Trophoblast cell (in vitro differentiated cells and primary cell): ENCODE data around the gene INAFM1.
A peak's percentile ranks its signal among the peaks of the same experiment; 100 is the strongest.

ENCODE experiments used
- DNase-seq, 2 donors: peaks; one replicate each; pipeline ENCODE4 v3.0.0-alpha.2; 2016
- H2AFZ ChIP-seq: 2 replicates; pipeline ENCODE4 v1.6.1; 2013; ENCODE audit warnings: low read length, moderate library complexity, mild to moderate bottlenecking; ENCODE audit not compliant: insufficient read depth, poor library complexity
- H2AK5ac ChIP-seq: 2 replicates; pipeline ENCODE4 v1.6.1; 2013; ENCODE audit warnings: mild to moderate bottlenecking, low read length
- H2BK120ac ChIP-seq: 2 replicates; pipeline ENCODE4 v1.6.1; 2013; ENCODE audit warnings: low read length, mild to moderate bottlenecking, moderate library complexity; ENCODE audit not compliant: insufficient read depth, poor library complexity
- H2BK12ac ChIP-seq: 2 replicates; pipeline ENCODE4 v1.6.1; 2013; ENCODE audit warnings: mild to moderate bottlenecking, low read length, moderate library complexity
- H2BK5ac ChIP-seq: 2 replicates; pipeline ENCODE4 v1.6.1; 2013; ENCODE audit warnings: low read length, low read depth, moderate library complexity, mild to moderate bottlenecking; ENCODE audit not compliant: poor library complexity
- H3K14ac ChIP-seq: 2 replicates; pipeline ENCODE4 v1.6.1; 2013; ENCODE audit warnings: mild to moderate bottlenecking, low read length
- H3K18ac ChIP-seq: 2 replicates; pipeline ENCODE4 v1.6.1; 2013; ENCODE audit warnings: mild to moderate bottlenecking, low read length
- H3K23ac ChIP-seq: 2 replicates; pipeline ENCODE4 v1.6.1; 2013; ENCODE audit warnings: low read length
- H3K27ac ChIP-seq: 2 replicates; pipeline ENCODE4 v1.5.1; 2013; ENCODE audit warnings: low read depth, mild to moderate bottlenecking, inconsistent platforms, low read length, moderate library complexity
- H3K27me3 ChIP-seq: 2 replicates; pipeline ENCODE4 v1.6.1; 2013; ENCODE audit warnings: inconsistent platforms, mild to moderate bottlenecking, low read length, moderate library complexity; ENCODE audit not compliant: insufficient read depth
- H3K36me3 ChIP-seq, 2 experiments: 1 replicate in 1 of 2; 2 replicates in 1 of 2; pipeline ENCODE4 v1.6.1; 2013; ENCODE audit warnings: low read length in 2 of 2, mild to moderate bottlenecking in 2 of 2, moderate library complexity in 1 of 2; ENCODE audit not compliant: insufficient read depth in 2 of 2, control insufficient read depth in 1 of 2
- H3K4ac ChIP-seq: 2 replicates; pipeline ENCODE4 v1.6.1; 2013; ENCODE audit warnings: low read depth, mild to moderate bottlenecking, low read length, moderate library complexity
- H3K4me1 ChIP-seq, 2 experiments: 1 replicate in 1 of 2; 2 replicates in 1 of 2; pipeline ENCODE4 v1.6.1; 2013; ENCODE audit warnings: low read length in 2 of 2, mild to moderate bottlenecking in 2 of 2, moderate library complexity in 1 of 2; ENCODE audit not compliant: insufficient read depth in 2 of 2, control insufficient read depth in 1 of 2
- H3K4me2 ChIP-seq: 2 replicates; pipeline ENCODE4 v1.6.1; 2013; ENCODE audit warnings: inconsistent platforms, mild to moderate bottlenecking, low read length, moderate library complexity
- H3K4me3 ChIP-seq: 2 replicates; pipeline ENCODE4 v1.5.1; 2013; ENCODE audit warnings: mild to moderate bottlenecking, low read depth, low read length, inconsistent platforms
- H3K79me1 ChIP-seq: one replicate; pipeline ENCODE4 v1.6.1; 2013; ENCODE audit warnings: low read length
- H3K79me2 ChIP-seq: 2 replicates; pipeline ENCODE4 v1.6.1; 2013; ENCODE audit warnings: low read length, mild to moderate bottlenecking; ENCODE audit not compliant: control insufficient read depth, insufficient read depth, poor library complexity
- H3K9ac ChIP-seq: 2 replicates; pipeline ENCODE4 v1.6.1; 2013; ENCODE audit warnings: mild to moderate bottlenecking, low read length
- H3K9me3 ChIP-seq: 2 replicates; pipeline ENCODE4 v1.6.1; 2013; ENCODE audit warnings: low read depth, mild to moderate bottlenecking, control low read depth, inconsistent platforms, low read length; ENCODE audit not compliant: insufficient read depth
- H4K12ac ChIP-seq: 2 replicates; pipeline ENCODE4 v1.6.1; 2013; ENCODE audit warnings: low read depth, mild to moderate bottlenecking, low read length, moderate library complexity
- H4K8ac ChIP-seq: 2 replicates; pipeline ENCODE4 v1.6.1; 2013; ENCODE audit warnings: low read depth, mild to moderate bottlenecking, low read length, moderate library complexity
- H4K91ac ChIP-seq: one replicate; pipeline ENCODE4 v1.6.1; 2013; ENCODE audit warnings: low read depth, mild to moderate bottlenecking, low read length, moderate library complexity
- WGBS: extraction: QIAGEN DNeasy Blood & Tissue Kit; methylation state at CpG from one replicate; pipeline ENCODE4 v1.1.7; 2013; ENCODE audit warnings: missing lambda C conversion rate; ENCODE audit not compliant: insufficient read length, insufficient coverage; ENCODE audit errors: extremely low coverage; 5-methylcytosine and 5-hydroxymethylcytosine counted together

INAFM1 gene

GRCh38 chr19:47230054-47230920 is 44.4 kb upstream of the INAFM1 start:
- H4K8ac ChIP-seq, result peak overlapping the region; percentile 36
- DNase-seq, result no peak
- peaks cover 0 to 2% of the 10 kb centered on the region in 2 experiments for H3K36me3 ChIP-seq
- peak overlapping the region; percentile 23 for H2AFZ ChIP-seq
- peaks cover 29 to 46% of the 10 kb centered on the region in 2 experiments for H3K4me1 ChIP-seq
- H3K9ac ChIP-seq, result peak overlapping the region; percentile 89
- peak overlapping the region; percentile 66 for H2BK12ac ChIP-seq
- H2BK5ac ChIP-seq, result peak overlapping the region; percentile 64
- H3K23ac ChIP-seq, result peak overlapping the region; percentile 90
- peak overlapping the region; percentile 29 for H3K27ac ChIP-seq
- peak overlapping the region; percentile 81 for H4K12ac ChIP-seq
- no peaks in the 10 kb centered on the region for H3K27me3 ChIP-seq
- no CpG with 5 or more reads among the region's 84 CpGs for WGBS
- H3K4me2 ChIP-seq, result peak overlapping the region; percentile 85
- peak overlapping the region; percentile 50 for H2BK120ac ChIP-seq
- peak overlapping the region; percentile 75 for H3K14ac ChIP-seq
- peak overlapping the region; percentile 79 for H4K91ac ChIP-seq
- peak overlapping the region; percentile 88 for H3K18ac ChIP-seq
- peak overlapping the region; percentile 81 for H2AK5ac ChIP-seq
- H3K4me3 ChIP-seq, result peak overlapping the region; percentile 98
- H3K79me1 ChIP-seq, result peaks cover 51% of the 10 kb centered on the region
- H3K79me2 ChIP-seq, result peaks cover 23% of the 10 kb centered on the region
- H3K9me3 ChIP-seq, result no peaks in the 10 kb centered on the region
- peak overlapping the region; percentile 83 for H3K4ac ChIP-seq

- no CpG with 5 or more reads among the region's 43 CpGs for WGBS
- DNase-seq, result peak in 1 of 2 donors; percentile 77
Measured at GRCh38 chr19:47230921-47231214, 43.8 kb upstream of the INAFM1 start, which contains the start of gene BBC3. BBC3 (minus strand) TSS chr19:47231199; CDS start chr19:47228431, 2,768 bp downstream.

DNA sequence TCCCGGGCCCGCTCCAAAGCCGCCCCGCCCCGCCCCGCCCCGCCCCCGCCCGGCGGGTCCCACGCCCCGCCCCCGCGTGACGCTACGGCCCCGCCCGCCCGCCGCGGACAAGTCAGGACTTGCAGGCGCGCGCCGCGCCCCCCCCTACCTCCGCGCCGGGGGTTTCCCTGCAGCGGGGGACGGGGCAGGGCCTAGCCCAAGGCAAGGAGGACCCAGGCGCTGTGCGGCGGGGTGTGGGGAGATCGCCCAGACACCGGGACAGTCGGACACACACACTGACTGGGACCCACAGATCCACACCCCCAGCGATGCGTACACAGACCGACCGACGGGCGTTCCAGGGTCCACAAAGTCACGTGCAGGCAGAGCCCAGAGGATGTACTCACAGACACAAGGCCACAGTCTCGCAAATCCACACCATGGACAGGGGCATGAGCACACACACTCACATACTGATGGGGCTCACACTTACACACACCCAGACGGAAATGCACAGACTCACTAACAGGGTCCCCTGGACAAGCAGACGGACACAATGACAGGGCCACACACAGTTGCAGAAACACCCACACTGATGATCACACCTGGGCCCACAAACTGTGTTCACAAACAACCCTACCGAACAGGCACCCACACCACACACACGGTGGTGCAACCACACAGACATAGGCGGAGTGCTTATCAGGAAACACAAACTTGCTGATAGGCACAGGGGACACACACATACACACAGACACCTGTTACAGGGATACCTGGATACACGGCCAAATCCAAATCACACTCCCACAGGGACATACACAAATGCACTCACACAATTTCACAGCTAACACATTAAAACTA is 43.2 kb upstream of the INAFM1 start:
- peak overlapping the region; percentile 75 for H2BK5ac ChIP-seq
- peak overlapping the region; percentile 85 for H3K4me2 ChIP-seq
- H3K4me1 ChIP-seq, result peaks cover 28 to 41% of the 10 kb centered on the region in 2 experiments
- H3K9me3 ChIP-seq, result peaks cover under 1% of the 10 kb centered on the region
- H3K4me3 ChIP-seq, result peak overlapping the region; percentile 65
- H4K91ac ChIP-seq, result peak overlapping the region; percentile 91
- H3K27me3 ChIP-seq, result no peaks in the 10 kb centered on the region
- H3K4ac ChIP-seq, result peak overlapping the region; percentile 92
- peak overlapping the region; percentile 46 for H2AFZ ChIP-seq
- H4K12ac ChIP-seq, result peak overlapping the region; percentile 6
- peak overlapping the region; percentile 89 for H3K27ac ChIP-seq
- peak; percentile 50 to 66 for DNase-seq
- peak overlapping the region; percentile 74 for H3K18ac ChIP-seq
- peak overlapping the region; percentile 92 for H3K14ac ChIP-seq
- H4K8ac ChIP-seq, result peak overlapping the region; percentile 62
- no CpG with 5 or more reads among the region's 51 CpGs for WGBS
- peak overlapping the region; percentile 98 for H2BK120ac ChIP-seq
- peaks cover 48% of the 10 kb centered on the region for H3K79me1 ChIP-seq
- peak overlapping the region; percentile 71 for H3K9ac ChIP-seq
- peak overlapping the region; percentile 97 for H2AK5ac ChIP-seq
- H2BK12ac ChIP-seq, result peak overlapping the region; percentile 74
- no peaks in the 10 kb centered on the region for H3K36me3 ChIP-seq
- peak overlapping the region; percentile 19 for H3K23ac ChIP-seq
- peaks cover 22% of the 10 kb centered on the region for H3K79me2 ChIP-seq

More at GRCh38 chr19:47230921-47231214, 43.8 kb upstream of the INAFM1 start, which contains the start of gene BBC3:
- Histone ChIP-seq H3K14ac (peak within 1 kb of the TSS; percentile 92), H3K4ac (peak within 1 kb of the TSS; percentile 92), H3K79me2 (peaks cover 23% of the 10 kb centered on the region), H3K4me3 (peak within 1 kb of the TSS; percentile 98), H2BK5ac (peak within 1 kb of the TSS; percentile 75), H2BK120ac (peak within 1 kb of the TSS; percentile 98), H3K4me2 (peak within 1 kb of the TSS; percentile 85), H3K9me3 (no peaks in the 10 kb centered on the region), H3K27ac (peak within 1 kb of the TSS; percentile 89), H2BK12ac (peak within 1 kb of the TSS; percentile 74), H4K8ac (peak within 1 kb of the TSS; percentile 62), H3K4me1 (peaks cover 29 to 43% of the 10 kb centered on the region in 2 experiments), H3K36me3 (no peaks in the 10 kb centered on the region), H3K18ac (peak within 1 kb of the TSS; percentile 88), H2AK5ac (peak within 1 kb of the TSS; percentile 97), H2AFZ (peak within 1 kb of the TSS; percentile 46), H4K91ac (peak within 1 kb of the TSS; percentile 91), H3K27me3 (no peaks in the 10 kb centered on the region), H4K12ac (peak within 1 kb of the TSS; percentile 81), H3K79me1 (peaks cover 51% of the 10 kb centered on the region), H3K23ac (peak within 1 kb of the TSS; percentile 90), H3K9ac (peak within 1 kb of the TSS; percentile 89)
